ENCODE measurements around the gene RSPO4. TPM values are rescaled to one million over a fixed set of nuclear protein-coding genes. Genes with fewer than 3 reads are reported as not detected.

The RSPO4 gene
- total RNA-seq, 2 donors from 2014 or later = 1.8 TPM; not detected in 1

DNA sequence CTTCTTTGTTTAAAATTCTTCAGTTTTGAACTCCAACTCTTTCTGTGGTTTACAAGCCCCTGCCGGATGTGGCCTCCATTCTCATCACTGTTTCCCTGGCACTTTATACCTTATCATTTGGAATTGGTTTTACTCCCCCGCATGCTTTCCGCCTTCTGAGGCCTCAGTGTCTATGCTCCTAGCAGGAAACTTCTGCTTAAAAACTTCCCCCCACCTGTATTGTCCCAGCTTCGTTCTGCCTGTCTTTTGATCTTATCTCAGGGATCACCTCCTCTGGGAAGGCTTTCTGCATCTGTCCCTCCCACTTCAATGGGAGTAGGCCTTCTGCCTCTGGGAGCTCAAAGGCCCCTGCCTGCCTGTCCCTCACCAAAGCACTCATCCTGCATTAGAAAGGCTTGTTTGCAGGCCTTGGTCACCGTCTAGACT lies 82.6 kb downstream of the RSPO4 start:
- no peaks in the 10 kb centered on the region for H3K9me3 ChIP-seq
- intact Hi-C loops (cut with DNase I) = no loop called here
- H3K27ac ChIP-seq = no peak overlapping the region
- WGBS = 61% methylated on average over 5 of the region's 5 CpGs
- no peaks in the 10 kb centered on the region for H3K36me3 ChIP-seq
- no peak overlapping the region for H3K4me3 ChIP-seq
- TF ChIP-seq, protein P1, sequence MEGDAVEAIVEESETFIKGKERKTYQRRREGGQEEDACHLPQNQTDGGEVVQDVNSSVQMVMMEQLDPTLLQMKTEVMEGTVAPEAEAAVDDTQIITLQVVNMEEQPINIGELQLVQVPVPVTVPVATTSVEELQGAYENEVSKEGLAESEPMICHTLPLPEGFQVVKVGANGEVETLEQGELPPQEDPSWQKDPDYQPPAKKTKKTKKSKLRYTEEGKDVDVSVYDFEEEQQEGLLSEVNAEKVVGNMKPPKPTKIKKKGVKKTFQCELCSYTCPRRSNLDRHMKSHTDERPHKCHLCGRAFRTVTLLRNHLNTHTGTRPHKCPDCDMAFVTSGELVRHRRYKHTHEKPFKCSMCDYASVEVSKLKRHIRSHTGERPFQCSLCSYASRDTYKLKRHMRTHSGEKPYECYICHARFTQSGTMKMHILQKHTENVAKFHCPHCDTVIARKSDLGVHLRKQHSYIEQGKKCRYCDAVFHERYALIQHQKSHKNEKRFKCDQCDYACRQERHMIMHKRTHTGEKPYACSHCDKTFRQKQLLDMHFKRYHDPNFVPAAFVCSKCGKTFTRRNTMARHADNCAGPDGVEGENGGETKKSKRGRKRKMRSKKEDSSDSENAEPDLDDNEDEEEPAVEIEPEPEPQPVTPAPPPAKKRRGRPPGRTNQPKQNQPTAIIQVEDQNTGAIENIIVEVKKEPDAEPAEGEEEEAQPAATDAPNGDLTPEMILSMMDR (IDR thresholded peaks at IDR 0.05) = no peak
- no peak for TF ChIP-seq POLR2AphosphoS5 (IDR thresholded peaks at IDR 0.05)
- TF ChIP-seq POLR2A (IDR thresholded peaks at IDR 0.05) = no peak
- no peaks in the 10 kb centered on the region for H3K27me3 ChIP-seq (replicated peaks; ENCODE audit: insufficient read depth)
- no peaks in the 10 kb centered on the region for H3K4me1 ChIP-seq (replicated peaks)
- no peak for DNase-seq (ENCODE audit: low spot score)

DNA sequence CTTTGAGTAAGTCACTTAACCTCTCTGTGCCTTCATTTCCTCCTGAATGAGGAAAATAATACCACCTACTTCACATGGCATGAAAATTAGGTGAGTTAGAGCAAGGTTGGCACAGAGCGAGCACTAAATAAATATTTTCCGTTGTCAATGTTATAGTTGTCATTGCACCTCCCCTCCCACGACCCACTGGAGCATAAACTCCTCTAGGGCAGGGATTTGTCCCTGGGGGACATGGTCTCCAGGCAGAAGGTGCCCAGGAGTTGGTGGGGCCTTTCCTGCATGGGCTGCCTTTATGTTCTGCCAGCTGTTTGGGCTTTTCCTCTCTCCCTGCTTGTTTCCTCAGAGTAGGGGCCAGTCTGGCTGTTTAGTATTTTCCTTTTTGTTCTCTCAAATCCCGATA lies 84.7 kb downstream of the RSPO4 start:
- no peaks in the 10 kb centered on the region for H3K4me1 ChIP-seq (replicated peaks)
- no peak for DNase-seq (ENCODE audit: low spot score)
- H3K27me3 ChIP-seq (replicated peaks; ENCODE audit: insufficient read depth) = no peaks in the 10 kb centered on the region
- no peak for TF ChIP-seq POLR2A (IDR thresholded peaks at IDR 0.05)
- no peak for TF ChIP-seq POLR2AphosphoS5 (IDR thresholded peaks at IDR 0.05)
- TF ChIP-seq, protein P1 (IDR thresholded peaks at IDR 0.05) = no peak
- H3K27ac ChIP-seq = no peak overlapping the region
- H3K36me3 ChIP-seq = no peaks in the 10 kb centered on the region
- 56% methylated on average over 4 of the region's 4 CpGs for WGBS
- H3K4me3 ChIP-seq = no peak overlapping the region
- no peaks in the 10 kb centered on the region for H3K9me3 ChIP-seq
- intact Hi-C loops (cut with DNase I) = no loop called here

DNA sequence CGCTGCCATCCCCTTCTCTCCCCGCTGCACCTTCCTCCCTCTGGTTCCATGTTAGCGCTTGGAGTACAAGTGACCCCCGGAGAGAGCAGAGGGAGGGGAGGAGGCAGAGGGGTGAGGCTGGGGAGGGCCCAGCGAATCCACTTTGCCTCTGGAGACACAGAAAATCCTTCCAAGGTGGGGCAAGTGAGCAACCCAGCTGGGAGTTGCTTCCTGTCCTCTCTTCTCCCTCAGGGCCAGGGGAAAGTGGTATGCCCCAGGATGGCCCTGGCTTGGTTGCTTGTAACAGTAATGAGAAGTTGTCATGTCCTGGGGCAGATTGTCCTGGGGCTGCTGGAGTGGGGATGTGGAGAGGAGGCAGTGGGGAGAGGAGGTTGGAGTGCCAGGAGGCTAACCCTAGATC lies 85.3 kb downstream of the RSPO4 start:
- Histone ChIP-seq H3K4me1 (replicated peaks) (no peaks in the 10 kb centered on the region), H3K4me3 (no peak overlapping the region), H3K27ac (no peak overlapping the region), H3K27me3 (replicated peaks; ENCODE audit: insufficient read depth) (no peaks in the 10 kb centered on the region), H3K9me3 (no peaks in the 10 kb centered on the region), H3K36me3 (no peaks in the 10 kb centered on the region)
- TF ChIP-seq POLR2AphosphoS5 (IDR thresholded peaks at IDR 0.05) (no peak), POLR2A (IDR thresholded peaks at IDR 0.05) (no peak)
- TF ChIP-seq, protein P1 (IDR thresholded peaks at IDR 0.05) = no peak
- 51% methylated on average over 5 of the region's 5 CpGs for WGBS
- no peak for DNase-seq (ENCODE audit: low spot score)
- intact Hi-C loops (cut with DNase I) = no loop called here

DNA sequence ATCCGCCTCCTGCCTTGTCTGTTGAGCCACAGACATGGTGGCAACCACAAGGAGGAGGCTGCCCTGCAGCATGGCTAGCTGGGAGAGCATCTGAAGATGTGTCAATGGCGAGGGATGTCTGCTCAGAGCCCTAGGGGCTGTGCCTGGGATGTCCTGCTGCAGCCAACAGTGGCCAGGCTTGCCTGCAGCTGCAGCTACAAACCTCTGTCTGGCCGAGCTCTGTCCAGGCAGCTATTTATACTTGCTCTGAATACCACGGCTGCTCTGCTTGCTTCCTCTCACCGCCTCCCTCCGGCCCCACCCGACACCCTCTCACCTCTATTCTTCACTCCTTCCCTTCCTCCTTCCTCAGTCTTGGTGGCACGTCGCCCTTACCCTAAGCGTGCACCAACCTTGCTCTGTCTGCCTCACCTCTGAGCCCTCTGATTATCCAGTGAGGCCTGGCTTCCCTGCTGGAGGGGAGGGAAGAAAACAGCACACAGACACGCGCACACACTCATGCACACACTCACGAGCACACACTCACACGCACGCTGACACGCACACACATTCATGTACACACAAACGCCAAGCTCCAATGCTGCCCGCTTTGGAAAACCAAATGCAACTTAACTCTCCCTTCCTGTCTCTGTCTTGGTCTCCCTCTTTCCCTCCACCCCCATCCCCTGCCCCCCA lies 85.8 kb downstream of the RSPO4 start, which contains the start of gene ANGPT4:
Gene ANGPT4 (minus strand): TSS at position 210 of the 675 bp plus-strand sequence. CDS start 120 bp downstream, at position 90.
- intact Hi-C loops (cut with DNase I) = no loop called here
- TF ChIP-seq, protein P1 (IDR thresholded peaks at IDR 0.05) = no peak
- TF ChIP-seq POLR2A (IDR thresholded peaks at IDR 0.05) = no peak
- TF ChIP-seq POLR2AphosphoS5 (IDR thresholded peaks at IDR 0.05) = no peak
- Histone ChIP-seq H3K9me3 (no peaks in the 10 kb centered on the region), H3K36me3 (no peaks in the 10 kb centered on the region), H3K4me3 (no peak within 1 kb of the TSS), H3K4me1 (replicated peaks) (no peaks in the 10 kb centered on the region), H3K27me3 (replicated peaks; ENCODE audit: insufficient read depth) (no peaks in the 10 kb centered on the region), H3K27ac (no peak within 1 kb of the TSS)
- WGBS = 37% methylated on average over 18 of the region's 18 CpGs
- no peak for DNase-seq (ENCODE audit: low spot score)
